K562 (cell line): ENCODE results near the gene ADM5. TPM values are rescaled to one million over a fixed set of nuclear protein-coding genes. Genes with fewer than 3 reads are reported as not detected.

Experiments used
- CBX1 ChIP-seq: sonication (generic); IDR thresholded peaks from 2 replicates; pipeline ENCODE4 v1.6.1; 2016; ENCODE audit warnings: antibody characterized with exemption, low read depth, mild to moderate bottlenecking
- CCAR2 ChIP-seq: fragments of 200-400 bp; formaldehyde crosslinking; IDR thresholded peaks from 2 replicates; pipeline ENCODE4 v1.6.1; 2017; ENCODE audit warnings: mild to moderate bottlenecking, low read depth, low read length
- DDX20 ChIP-seq: fragments of 450-650 bp; IDR thresholded peaks from 2 replicates; pipeline ENCODE4 v1.6.1; 2016; ENCODE audit warnings: missing genetic modification characterization, low read depth, mild to moderate bottlenecking, missing compliant biosample characterization, moderate library complexity
- ETV5 ChIP-seq: sonication (generic); formaldehyde crosslinking; IDR thresholded peaks from 2 replicates; pipeline ENCODE4 v1.4.0; 2020; ENCODE audit warnings: low read depth, mild to moderate bottlenecking, missing genetic modification reagents
- IRF2 ChIP-seq: sonication (generic); formaldehyde crosslinking; IDR thresholded peaks from 2 replicates; pipeline ENCODE4 v1.8.1; 2022; ENCODE audit warnings: mild to moderate bottlenecking, missing genetic modification reagents
- KHSRP ChIP-seq: fragments of 450-650 bp; IDR thresholded peaks from 2 replicates; pipeline ENCODE4 v1.6.1; 2017
- LEF1 ChIP-seq: fragments of 450-650 bp; IDR thresholded peaks from 2 replicates; pipeline ENCODE4 v1.6.1; 2016; ENCODE audit warnings: mild to moderate bottlenecking
- NR2F6 ChIP-seq: fragments of 450-650 bp; formaldehyde crosslinking; IDR thresholded peaks from 2 replicates; pipeline ENCODE4 v1.4.0; 2020; ENCODE audit warnings: mild to moderate bottlenecking
- POLR2B ChIP-seq: fragments of 450-650 bp; IDR thresholded peaks from 2 replicates; pipeline ENCODE4 v1.6.1; 2018; ENCODE audit warnings: low read depth; ENCODE audit not compliant: partially characterized antibody
- TRIM24 ChIP-seq, 2 experiments: fragments of 450-650 bp; IDR thresholded peaks; 2 replicates each; pipeline ENCODE4 v1.6.1; 2016
- ZFX ChIP-seq: sonication (generic); formaldehyde crosslinking; IDR thresholded peaks from 2 replicates; pipeline ENCODE4 v1.8.0; 2022; ENCODE audit warnings: mild to moderate bottlenecking, missing genetic modification reagents, moderate library complexity
- ZNF354B ChIP-seq: fragments of 250-450 bp; sonication (Bioruptor Pico); IDR thresholded peaks from 2 replicates; pipeline ENCODE4 v1.4.0; 2020
- ZNF586 ChIP-seq: fragments of 450-650 bp; formaldehyde crosslinking; conservative IDR thresholded peaks from 2 replicates; pipeline ENCODE4 v1.4.0; 2020; ENCODE audit warnings: mild to moderate bottlenecking, moderate library complexity
- polyA plus RNA-seq, 8 experiments: library from polyadenylated mRNA; depleted of rRNA in 4 of 8; stranded (reverse) in 5 of 8; unstranded in 3 of 8; fragments of >200 nt; fragmentation: Nextera tagmentation in 2 of 8; fragmentation: Illumina TruSeq in 1 of 8; extraction: Ambion mirVana in 2 of 8; extraction: Trizol in 1 of 8; gene quantifications; 2 replicates each; pipeline versions ENCODE4 v1.2.1 to v1.2.3, GENCODE V29; 2011 to 2014; ENCODE audit warnings: inconsistent platforms in 1 of 8, missing spikeins in 1 of 8
- total RNA-seq, 7 experiments: library from RNA; depleted of rRNA in 6 of 7; stranded (reverse); fragments of >200 nt in 6 of 7; fragmentation: Illumina TruSeq in 2 of 7; extraction: Trizol in 2 of 7; gene quantifications; 2 replicates each; pipeline versions ENCODE4 v1.2.1 to v1.2.3, GENCODE V29; 2011 to 2021; ENCODE audit warnings: low replicate concordance in 1 of 7
- TF ChIP-seq, protein P1 (sequence below): fragments of 250-450 bp; sonication (Bioruptor Pico); IDR thresholded peaks from 2 replicates; pipeline ENCODE4 v1.4.0; 2020
- TF ChIP-seq, protein P2 (sequence below): fragments of 250-450 bp; sonication (Bioruptor Pico); IDR thresholded peaks from 2 replicates; pipeline ENCODE4 v1.4.0; 2020; ENCODE audit warnings: mild to moderate bottlenecking, moderate library complexity, borderline replicate concordance
- TF ChIP-seq, protein P3 (sequence below): conservative IDR thresholded peaks from 2 replicates; pipeline ENCODE4 v1.6.1; 2011; ENCODE audit warnings: low read depth, mild to moderate bottlenecking, low read length; ENCODE audit not compliant: control insufficient read depth
- TF ChIP-seq, protein P4 (sequence below): sonication (generic); formaldehyde crosslinking; IDR thresholded peaks from 2 replicates; pipeline ENCODE4 v1.8.1; 2023; ENCODE audit warnings: mild to moderate bottlenecking, missing genetic modification reagents

Gene ADM5
- total and polyA plus RNA-seq, 9 of the 15 experiments (the other 6 are each of a cell fraction or from before 2014, with no cell fraction given): 0.13 to 8.4 (median 2.0) TPM; not detected in 1

DNA sequence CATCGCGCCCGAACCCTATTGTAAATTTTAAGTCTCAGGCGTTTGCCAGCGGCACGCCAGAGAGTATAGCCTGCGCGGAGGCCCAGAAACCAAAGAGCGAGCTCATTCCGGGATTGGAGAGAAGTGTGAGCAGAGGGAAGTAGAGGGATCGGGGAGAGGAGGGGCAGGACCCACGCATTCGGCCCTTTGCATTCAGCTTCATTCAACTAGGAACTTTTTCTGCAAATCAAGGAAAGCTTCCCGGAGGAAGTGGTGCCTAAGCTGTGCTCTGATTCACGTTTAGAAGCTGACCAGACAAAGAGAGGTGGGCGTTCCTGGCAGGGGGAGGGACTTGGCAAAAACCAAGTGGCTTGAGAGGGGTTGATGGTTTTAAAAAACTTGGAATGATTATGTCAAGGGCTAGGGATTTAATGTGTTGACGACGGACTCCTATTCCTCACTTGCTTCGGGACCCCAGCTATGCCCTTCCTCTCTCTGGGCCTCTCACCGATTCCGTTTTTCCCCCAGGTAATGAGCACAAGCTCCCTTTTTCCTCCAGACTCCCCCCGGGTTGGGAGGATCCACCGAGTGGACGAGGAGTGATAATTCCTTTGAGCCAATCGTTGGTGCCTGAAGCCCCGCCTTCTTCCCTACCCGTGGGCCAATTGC is 13.1 kb upstream of the ADM5 start (continued):
- TF ChIP-seq, protein P1, sequence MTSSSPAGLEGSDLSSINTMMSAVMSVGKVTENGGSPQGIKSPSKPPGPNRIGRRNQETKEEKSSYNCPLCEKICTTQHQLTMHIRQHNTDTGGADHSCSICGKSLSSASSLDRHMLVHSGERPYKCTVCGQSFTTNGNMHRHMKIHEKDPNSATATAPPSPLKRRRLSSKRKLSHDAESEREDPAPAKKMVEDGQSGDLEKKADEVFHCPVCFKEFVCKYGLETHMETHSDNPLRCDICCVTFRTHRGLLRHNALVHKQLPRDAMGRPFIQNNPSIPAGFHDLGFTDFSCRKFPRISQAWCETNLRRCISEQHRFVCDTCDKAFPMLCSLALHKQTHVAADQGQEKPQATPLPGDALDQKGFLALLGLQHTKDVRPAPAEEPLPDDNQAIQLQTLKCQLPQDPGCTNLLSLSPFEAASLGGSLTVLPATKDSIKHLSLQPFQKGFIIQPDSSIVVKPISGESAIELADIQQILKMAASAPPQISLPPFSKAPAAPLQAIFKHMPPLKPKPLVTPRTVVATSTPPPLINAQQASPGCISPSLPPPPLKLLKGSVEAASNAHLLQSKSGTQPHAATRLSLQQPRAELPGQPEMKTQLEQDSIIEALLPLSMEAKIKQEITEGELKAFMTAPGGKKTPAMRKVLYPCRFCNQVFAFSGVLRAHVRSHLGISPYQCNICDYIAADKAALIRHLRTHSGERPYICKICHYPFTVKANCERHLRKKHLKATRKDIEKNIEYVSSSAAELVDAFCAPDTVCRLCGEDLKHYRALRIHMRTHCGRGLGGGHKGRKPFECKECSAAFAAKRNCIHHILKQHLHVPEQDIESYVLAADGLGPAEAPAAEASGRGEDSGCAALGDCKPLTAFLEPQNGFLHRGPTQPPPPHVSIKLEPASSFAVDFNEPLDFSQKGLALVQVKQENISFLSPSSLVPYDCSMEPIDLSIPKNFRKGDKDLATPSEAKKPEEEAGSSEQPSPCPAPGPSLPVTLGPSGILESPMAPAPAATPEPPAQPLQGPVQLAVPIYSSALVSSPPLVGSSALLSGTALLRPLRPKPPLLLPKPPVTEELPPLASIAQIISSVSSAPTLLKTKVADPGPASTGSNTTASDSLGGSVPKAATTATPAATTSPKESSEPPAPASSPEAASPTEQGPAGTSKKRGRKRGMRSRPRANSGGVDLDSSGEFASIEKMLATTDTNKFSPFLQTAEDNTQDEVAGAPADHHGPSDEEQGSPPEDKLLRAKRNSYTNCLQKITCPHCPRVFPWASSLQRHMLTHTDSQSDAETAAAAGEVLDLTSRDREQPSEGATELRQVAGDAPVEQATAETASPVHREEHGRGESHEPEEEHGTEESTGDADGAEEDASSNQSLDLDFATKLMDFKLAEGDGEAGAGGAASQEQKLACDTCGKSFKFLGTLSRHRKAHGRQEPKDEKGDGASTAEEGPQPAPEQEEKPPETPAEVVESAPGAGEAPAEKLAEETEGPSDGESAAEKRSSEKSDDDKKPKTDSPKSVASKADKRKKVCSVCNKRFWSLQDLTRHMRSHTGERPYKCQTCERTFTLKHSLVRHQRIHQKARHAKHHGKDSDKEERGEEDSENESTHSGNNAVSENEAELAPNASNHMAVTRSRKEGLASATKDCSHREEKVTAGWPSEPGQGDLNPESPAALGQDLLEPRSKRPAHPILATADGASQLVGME: no peak
- TF ChIP-seq NR2F6 (CRISPR knock-in tag): no peak
- no peak; the same call in 1 of the 2 replicates for TF ChIP-seq LEF1
- TF ChIP-seq ETV5: no peak
- TF ChIP-seq DDX20 (tag): no peak
- peak; percentile 87 for TF ChIP-seq CBX1
- TF ChIP-seq, protein P2, sequence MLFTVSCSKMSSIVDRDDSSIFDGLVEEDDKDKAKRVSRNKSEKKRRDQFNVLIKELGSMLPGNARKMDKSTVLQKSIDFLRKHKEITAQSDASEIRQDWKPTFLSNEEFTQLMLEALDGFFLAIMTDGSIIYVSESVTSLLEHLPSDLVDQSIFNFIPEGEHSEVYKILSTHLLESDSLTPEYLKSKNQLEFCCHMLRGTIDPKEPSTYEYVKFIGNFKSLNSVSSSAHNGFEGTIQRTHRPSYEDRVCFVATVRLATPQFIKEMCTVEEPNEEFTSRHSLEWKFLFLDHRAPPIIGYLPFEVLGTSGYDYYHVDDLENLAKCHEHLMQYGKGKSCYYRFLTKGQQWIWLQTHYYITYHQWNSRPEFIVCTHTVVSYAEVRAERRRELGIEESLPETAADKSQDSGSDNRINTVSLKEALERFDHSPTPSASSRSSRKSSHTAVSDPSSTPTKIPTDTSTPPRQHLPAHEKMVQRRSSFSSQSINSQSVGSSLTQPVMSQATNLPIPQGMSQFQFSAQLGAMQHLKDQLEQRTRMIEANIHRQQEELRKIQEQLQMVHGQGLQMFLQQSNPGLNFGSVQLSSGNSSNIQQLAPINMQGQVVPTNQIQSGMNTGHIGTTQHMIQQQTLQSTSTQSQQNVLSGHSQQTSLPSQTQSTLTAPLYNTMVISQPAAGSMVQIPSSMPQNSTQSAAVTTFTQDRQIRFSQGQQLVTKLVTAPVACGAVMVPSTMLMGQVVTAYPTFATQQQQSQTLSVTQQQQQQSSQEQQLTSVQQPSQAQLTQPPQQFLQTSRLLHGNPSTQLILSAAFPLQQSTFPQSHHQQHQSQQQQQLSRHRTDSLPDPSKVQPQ (CRISPR knock-in tag): no peak
- TF ChIP-seq POLR2B: peak; percentile 88
- TF ChIP-seq IRF2 (CRISPR knock-in tag): no peak
- TF ChIP-seq, protein P3, sequence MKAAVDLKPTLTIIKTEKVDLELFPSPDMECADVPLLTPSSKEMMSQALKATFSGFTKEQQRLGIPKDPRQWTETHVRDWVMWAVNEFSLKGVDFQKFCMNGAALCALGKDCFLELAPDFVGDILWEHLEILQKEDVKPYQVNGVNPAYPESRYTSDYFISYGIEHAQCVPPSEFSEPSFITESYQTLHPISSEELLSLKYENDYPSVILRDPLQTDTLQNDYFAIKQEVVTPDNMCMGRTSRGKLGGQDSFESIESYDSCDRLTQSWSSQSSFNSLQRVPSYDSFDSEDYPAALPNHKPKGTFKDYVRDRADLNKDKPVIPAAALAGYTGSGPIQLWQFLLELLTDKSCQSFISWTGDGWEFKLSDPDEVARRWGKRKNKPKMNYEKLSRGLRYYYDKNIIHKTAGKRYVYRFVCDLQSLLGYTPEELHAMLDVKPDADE: no peak
- TF ChIP-seq, protein P4, sequence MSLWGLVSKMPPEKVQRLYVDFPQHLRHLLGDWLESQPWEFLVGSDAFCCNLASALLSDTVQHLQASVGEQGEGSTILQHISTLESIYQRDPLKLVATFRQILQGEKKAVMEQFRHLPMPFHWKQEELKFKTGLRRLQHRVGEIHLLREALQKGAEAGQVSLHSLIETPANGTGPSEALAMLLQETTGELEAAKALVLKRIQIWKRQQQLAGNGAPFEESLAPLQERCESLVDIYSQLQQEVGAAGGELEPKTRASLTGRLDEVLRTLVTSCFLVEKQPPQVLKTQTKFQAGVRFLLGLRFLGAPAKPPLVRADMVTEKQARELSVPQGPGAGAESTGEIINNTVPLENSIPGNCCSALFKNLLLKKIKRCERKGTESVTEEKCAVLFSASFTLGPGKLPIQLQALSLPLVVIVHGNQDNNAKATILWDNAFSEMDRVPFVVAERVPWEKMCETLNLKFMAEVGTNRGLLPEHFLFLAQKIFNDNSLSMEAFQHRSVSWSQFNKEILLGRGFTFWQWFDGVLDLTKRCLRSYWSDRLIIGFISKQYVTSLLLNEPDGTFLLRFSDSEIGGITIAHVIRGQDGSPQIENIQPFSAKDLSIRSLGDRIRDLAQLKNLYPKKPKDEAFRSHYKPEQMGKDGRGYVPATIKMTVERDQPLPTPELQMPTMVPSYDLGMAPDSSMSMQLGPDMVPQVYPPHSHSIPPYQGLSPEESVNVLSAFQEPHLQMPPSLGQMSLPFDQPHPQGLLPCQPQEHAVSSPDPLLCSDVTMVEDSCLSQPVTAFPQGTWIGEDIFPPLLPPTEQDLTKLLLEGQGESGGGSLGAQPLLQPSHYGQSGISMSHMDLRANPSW (CRISPR knock-in tag): peak; percentile 70; the same call in 1 of the 2 replicates
- no peak for TF ChIP-seq KHSRP
- TF ChIP-seq ZFX (CRISPR knock-in tag): peak; percentile 77
- TF ChIP-seq CCAR2: no peak
- no peak for TF ChIP-seq ZNF354B (CRISPR knock-in tag)
- TF ChIP-seq ZNF586: no peak
- peak in 1 of 2 experiments; percentile 22; a peak in 1 of 4 replicates for TF ChIP-seq TRIM24 (IDR thresholded peaks at IDR 0.05)
